GM23338 (cell line): ENCODE results near the gene RAD23A. TPM values are rescaled to one million over a fixed set of nuclear protein-coding genes. Genes with fewer than 3 reads are reported as not detected.

ENCODE experiments used
- CREB1 ChIP-seq: fragments of 250-450 bp; sonication (Bioruptor Pico); IDR thresholded peaks from 2 replicates; pipeline ENCODE4 v1.5.0; 2020; ENCODE audit warnings: low read depth, mild to moderate bottlenecking, moderate library complexity
- ETS1 ChIP-seq: IDR thresholded peaks from 2 replicates; pipeline ENCODE4 v1.6.1; 2016; ENCODE audit warnings: antibody characterized with exemption
- EZH2phosphoT487 ChIP-seq: fragments of 200-600 bp; sonication (generic); IDR thresholded peaks from one replicate; pipeline ENCODE4 v1.8.1; 2018; ENCODE audit warnings: antibody characterized with exemption; ENCODE audit not compliant: unreplicated experiment
- JUNB ChIP-seq: IDR thresholded peaks from one replicate; pipeline ENCODE4 v1.6.1; 2016; ENCODE audit warnings: antibody characterized with exemption; ENCODE audit not compliant: unreplicated experiment
- NANOG ChIP-seq: IDR thresholded peaks from 2 replicates; pipeline ENCODE4 v1.6.1; 2016; ENCODE audit warnings: antibody characterized with exemption, borderline replicate concordance
- POLR2AphosphoS5 ChIP-seq: IDR thresholded peaks from 2 replicates; pipeline ENCODE4 v1.6.1; 2016; ENCODE audit warnings: antibody characterized with exemption, low read depth
- REST ChIP-seq: IDR thresholded peaks from one replicate; pipeline ENCODE4 v1.6.1; 2018; ENCODE audit warnings: antibody characterized with exemption; ENCODE audit not compliant: unreplicated experiment
- STAT1 ChIP-seq: IDR thresholded peaks from one replicate; pipeline ENCODE4 v1.6.1; 2016; ENCODE audit warnings: antibody characterized with exemption; ENCODE audit not compliant: unreplicated experiment
- ZNF331 ChIP-seq: fragments of 250-450 bp; sonication (Bioruptor Pico); IDR thresholded peaks from 2 replicates; pipeline ENCODE4 v1.5.0; 2020; ENCODE audit warnings: low read depth, mild to moderate bottlenecking, moderate library complexity
- ZNF462 ChIP-seq: fragments of 250-450 bp; sonication (Bioruptor Pico); IDR thresholded peaks from 2 replicates; pipeline ENCODE4 v1.5.0; 2020; ENCODE audit warnings: mild to moderate bottlenecking, moderate library complexity
- polyA plus RNA-seq: library from polyadenylated mRNA; unstranded; fragments of >200 nt; fragmentation: Nextera tagmentation; extraction: Ambion mirVana; gene quantifications from 2 replicates; pipeline ENCODE4 v1.2.1, GENCODE V29; 2016
- total RNA-seq: library from RNA; depleted of rRNA; stranded (reverse); fragments of >200 nt; shearing (Covaris generic); gene quantifications from 2 replicates; pipeline ENCODE4 v1.2.3, GENCODE V29; 2014

Gene RAD23A
- total and polyA plus RNA-seq, 2 experiments from 2014 or later, result 69.7 to 127 TPM

- TF ChIP-seq ZNF462 (CRISPR knock-in tag), result no peak
- TF ChIP-seq NANOG, result no peak
- no peak for TF ChIP-seq STAT1
- TF ChIP-seq EZH2phosphoT487, result no peak
- TF ChIP-seq POLR2AphosphoS5, result no peak
- no peak for TF ChIP-seq CREB1
- no peak for TF ChIP-seq JUNB
- TF ChIP-seq ETS1, result no peak
- TF ChIP-seq ZNF331 (CRISPR knock-in tag), result no peak
- TF ChIP-seq REST, result no peak
Measured at GRCh38 chr19:12992729-12993128, 47.1 kb downstream of the RAD23A start (continued).
